Suprapubic skin (tissue), 3 donors: ENCODE data around the gene APRT.

Experiments
- CTCF ChIP-seq, 2 donors: fragments of 200-600 bp in 1 of 2; fragments of 450-650 bp in 1 of 2; sonication (generic) in 1 of 2; IDR thresholded peaks; one replicate each; pipeline ENCODE4 v1.5.1; 2016 to 2019; ENCODE audit warnings: antibody characterized with exemption in 2 of 2, mild to moderate bottlenecking in 1 of 2, moderate library complexity in 1 of 2
- EP300 ChIP-seq: sonication (generic); formaldehyde crosslinking; IDR thresholded peaks from one replicate; pipeline ENCODE4 v1.6.1; 2017; ENCODE audit warnings: antibody characterized with exemption
- POLR2A ChIP-seq, 2 donors: fragments of 450-650 bp; IDR thresholded peaks; one replicate each; pipeline ENCODE4 v1.6.1; 2017; ENCODE audit warnings: antibody characterized with exemption in 2 of 2, mild to moderate bottlenecking in 2 of 2, moderate library complexity in 2 of 2

GRCh38 chr16:88809676-88810165, 2.0 kb downstream of the APRT start:
- TF ChIP-seq CTCF (IDR thresholded peaks at IDR 0.05) = no peak
- no peak for TF ChIP-seq EP300
- no peak for TF ChIP-seq POLR2A (IDR thresholded peaks at IDR 0.05)
